Right forelimb (tissue), 1 donor: ENCODE results near the gene INSYN2A.

Source experiments
- DNase-seq: peaks from one replicate; pipeline ENCODE4 v3.0.0-alpha.2; 2018

INSYN2A gene

GRCh38 chr10:127151981-127152699 lies 44.3 kb downstream of the INSYN2A start:
- no peak for DNase-seq

GRCh38 chr10:127151541-127151940 lies 44.9 kb downstream of the INSYN2A start:
- no peak for DNase-seq

- no peak for DNase-seq
Observed at GRCh38 chr10:127150136-127150535, 46.3 kb downstream of the INSYN2A start.

GRCh38 chr10:127149501-127150081 lies 46.8 kb downstream of the INSYN2A start:
- no peak for DNase-seq

- no peak for DNase-seq
Observed at GRCh38 chr10:127148933-127149220, 47.5 kb downstream of the INSYN2A start.

- no peak for DNase-seq
Observed at GRCh38 chr10:127148066-127148932, 48.1 kb downstream of the INSYN2A start.

- no peak for DNase-seq
Observed at GRCh38 chr10:127146661-127147060, 49.7 kb downstream of the INSYN2A start.
